Hematopoietic multipotent progenitor cell (in vitro differentiated cells): ENCODE measurements around the gene NFE2. TPM values are rescaled to one million over a fixed set of nuclear protein-coding genes. Genes with fewer than 3 reads are reported as not detected.
"Not testable (repeated sequence)": the region's sequence is repeated elsewhere in the genome, so short reads cannot be mapped to it uniquely, and the experiment has no call there.

Source experiments
- DNase-seq, 3 donors: peaks; one replicate each; pipeline ENCODE4 v3.0.0-alpha.2; 2011 to 2015; ENCODE audit warnings: low read depth in 2 of 3, low spot score in 2 of 3
- total RNA-seq: library from RNA; depleted of rRNA; stranded (reverse); fragments of >200 nt; gene quantifications from one replicate; pipeline ENCODE4 v1.2.3, GENCODE V29; 2012

NFE2 gene
- total RNA-seq = 318 TPM

GRCh38 chr12:54300732-54301427 is at the start of gene NFE2:
TSS of gene NFE2 (minus strand) at chr12:54301015. CDS start at chr12:54295248, 5,767 bp downstream.
- peak in 2 of 3 donors; percentile 56 to 72 for DNase-seq

- no peak for DNase-seq
Measured at GRCh38 chr12:54349679-54350078, 48.9 kb upstream of the NFE2 start.

DNA sequence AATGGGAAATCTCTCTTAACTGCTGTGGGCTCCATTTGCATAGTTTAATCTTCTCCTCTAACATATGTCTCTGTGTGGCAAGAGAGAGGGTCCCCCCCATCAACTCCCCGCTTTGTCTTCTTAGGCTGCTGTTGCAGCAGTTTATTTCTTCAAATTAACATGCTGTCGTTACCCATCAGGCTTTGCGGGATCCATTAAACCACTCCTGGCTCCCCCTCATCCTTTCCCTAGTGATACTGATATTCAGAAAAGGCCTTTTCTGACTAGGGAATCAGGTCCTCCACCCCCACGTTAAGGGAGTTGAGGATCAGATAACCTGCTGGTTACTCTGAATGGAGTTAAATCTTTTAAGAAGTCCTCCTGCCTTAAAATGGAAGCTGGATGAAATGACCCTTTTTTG is 48.2 kb upstream of the NFE2 start:
- DNase-seq = no peak

DNA sequence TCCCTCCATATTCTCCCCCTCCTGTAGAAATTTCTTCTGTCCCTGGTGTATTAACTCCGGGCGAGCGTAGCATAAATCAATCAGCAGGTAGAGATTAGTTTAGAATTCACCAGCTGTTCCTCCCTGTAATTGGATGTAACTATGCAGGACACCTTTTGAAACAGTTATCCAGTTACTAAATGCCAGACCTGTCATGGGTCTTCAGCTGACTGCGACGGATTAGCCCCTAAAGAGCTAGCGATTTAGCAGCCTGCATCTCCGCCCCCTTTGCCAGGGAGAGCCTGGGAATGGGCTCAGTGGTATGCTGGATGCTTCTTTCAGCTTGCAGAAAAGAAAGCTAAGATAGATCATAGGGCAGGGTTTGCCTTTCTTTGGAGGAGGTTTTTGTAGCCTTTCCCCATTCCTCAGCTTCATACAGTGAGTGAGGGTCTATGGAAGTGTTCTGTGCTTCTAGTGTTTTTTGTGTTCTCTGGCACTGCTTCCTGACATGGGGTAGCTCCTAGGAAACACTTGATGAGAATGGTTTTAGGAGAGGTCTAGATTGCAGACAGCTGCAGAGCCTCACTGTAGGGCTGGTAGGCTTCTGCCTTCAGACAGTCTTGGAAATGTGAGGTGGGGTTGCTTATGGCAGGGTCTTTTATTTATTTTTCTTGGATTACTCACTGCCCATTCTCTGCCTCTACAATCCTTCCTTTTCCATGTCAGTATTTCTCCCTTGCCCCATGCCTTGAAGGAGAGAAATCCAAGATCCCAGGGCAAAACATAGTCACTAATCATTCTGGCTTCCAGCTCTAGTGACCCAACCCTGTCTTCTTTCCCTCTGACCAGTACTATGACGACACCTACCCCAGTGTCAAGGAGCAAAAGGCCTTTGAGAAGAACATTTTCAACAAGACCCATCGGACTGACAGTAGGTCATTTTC is 40.8 kb upstream of the NFE2 start:
- no peak for DNase-seq

DNA sequence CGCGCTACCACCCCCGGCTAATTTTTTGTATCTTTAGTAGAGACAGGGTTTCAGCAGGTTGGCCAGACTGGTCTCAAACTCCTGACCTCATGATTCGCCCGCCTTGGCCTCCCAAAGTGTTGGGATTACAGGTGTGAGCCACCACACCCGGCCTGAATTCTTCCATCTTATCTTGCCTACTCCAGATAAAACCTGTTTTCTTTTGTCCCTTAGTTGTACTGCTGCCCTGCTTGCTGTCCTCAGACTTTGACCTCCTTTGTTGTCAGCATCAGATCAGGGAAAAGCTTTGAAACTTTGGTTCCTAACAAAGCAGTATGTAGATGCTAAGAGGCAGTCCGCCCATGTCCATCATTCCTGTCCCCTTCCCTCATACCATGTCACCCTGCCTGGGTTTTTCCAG is 40.0 kb upstream of the NFE2 start:
- DNase-seq = no peak

DNA sequence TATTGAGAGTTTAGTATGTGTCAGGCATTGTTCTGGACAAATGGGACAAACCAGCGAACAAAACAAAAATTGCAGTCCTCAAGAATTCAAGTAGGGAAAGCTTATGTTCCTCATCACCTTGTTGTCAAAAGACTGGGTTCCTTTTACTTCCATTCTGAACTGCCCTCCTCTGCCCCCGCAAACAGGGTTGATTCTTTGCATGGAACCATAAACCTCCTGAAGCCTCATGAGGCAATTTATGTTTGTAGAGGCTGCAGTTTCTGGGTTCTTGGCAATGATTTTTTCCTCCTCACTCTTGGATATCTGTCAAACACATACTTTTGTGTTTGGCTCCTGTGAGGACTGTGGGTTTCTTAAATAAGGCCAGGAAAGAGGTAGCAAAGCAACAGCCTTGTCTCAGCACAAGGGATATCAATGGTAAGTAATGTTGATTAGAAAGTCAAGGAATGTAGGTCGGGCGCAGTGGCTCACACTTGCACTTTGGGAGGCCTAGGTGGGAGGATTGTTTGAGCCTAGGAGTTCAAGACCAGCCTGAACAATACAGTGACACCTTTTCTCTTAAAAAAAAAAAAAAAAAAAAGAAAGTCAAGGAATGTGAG is 38.0 kb upstream of the NFE2 start:
- DNase-seq = no peak

DNA sequence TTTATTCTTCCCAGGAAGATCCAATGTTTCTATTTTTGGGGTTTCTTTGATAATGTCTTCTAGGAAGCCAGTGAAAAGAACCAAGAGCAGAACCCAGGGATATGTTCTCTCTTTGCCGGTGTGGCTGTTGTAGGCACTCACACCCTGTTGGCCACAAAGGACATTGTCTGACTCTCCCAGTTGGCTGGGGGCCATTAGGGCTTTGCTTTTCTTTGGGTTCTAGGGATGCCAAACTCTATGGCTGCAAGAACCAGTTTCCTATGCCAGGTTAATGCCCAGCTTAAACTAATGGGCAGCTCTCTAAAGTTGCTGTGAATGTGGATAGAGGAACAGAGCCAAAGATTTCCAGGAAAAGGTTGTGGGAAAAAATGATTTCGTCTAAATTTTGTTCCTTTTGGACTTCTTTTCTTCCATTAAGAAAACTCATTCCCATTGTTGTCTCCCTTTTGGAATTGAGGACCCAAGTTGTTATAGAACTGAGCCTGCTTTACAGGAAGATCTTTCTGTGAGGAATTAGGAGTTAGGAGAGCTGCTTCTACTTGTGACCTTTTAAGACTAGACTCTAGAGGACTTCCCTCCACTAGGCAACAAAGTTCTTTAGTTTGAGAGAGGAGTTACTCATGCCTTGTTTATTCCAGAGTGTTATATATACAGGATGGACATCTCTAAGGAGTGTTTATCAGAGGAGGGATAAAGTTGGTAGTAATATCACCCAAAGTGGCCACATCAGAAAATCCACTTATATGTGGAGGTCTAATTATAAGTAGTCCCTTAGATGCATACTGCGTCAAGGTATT is 37.2 kb upstream of the NFE2 start:
- no peak for DNase-seq

DNA sequence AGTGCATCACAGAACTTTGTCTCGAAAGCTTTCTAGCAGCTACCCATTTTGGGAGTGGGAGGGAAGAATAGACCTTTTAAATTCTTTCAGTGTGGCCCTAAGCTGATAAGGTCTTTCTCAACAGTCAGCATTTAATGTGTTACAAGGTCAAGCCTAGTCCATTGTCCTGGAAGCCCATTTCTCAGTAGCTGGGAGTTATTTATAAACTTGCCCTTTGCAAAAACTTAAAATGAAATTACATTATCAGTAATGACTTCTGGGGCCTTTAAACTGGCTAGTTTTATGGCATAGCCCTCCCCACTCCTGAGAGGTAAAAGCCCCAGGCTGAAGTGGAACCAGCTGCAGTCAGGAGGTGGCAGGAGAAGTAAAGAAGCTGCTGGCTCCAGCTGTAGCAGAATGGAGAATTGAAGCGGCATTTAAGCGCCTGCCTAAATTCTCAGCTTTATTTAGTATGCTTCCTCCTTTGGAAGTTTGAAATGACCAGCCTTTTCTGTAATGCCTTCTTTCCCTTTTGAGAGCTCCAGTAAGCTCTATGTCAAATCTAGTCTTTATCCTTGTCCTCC is 36.5 kb upstream of the NFE2 start:
- peak in 1 of 3 donors; percentile 63 for DNase-seq

GRCh38 chr12:54333420-54334034 is 32.7 kb upstream of the NFE2 start:
- DNase-seq = no peak

DNA sequence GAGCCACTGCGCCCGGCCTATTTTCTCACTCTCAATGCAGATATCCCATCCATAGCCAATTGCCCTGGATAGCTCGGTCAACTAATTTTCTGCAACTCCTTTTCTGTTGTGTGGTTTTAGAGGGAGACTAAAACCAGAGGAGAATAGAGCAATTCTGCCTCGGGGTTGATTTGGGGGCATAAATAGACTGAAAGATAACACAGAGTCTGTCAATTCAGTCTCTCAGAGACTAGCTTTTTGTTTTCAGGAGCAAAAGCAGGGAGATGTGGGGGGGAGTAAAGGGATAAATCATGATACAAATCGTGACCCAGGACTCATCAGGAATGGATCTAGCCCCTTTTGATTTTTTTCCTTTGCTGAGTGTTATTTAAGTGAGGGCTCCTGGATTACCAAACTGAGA is 30.6 kb upstream of the NFE2 start:
- no peak for DNase-seq

DNA sequence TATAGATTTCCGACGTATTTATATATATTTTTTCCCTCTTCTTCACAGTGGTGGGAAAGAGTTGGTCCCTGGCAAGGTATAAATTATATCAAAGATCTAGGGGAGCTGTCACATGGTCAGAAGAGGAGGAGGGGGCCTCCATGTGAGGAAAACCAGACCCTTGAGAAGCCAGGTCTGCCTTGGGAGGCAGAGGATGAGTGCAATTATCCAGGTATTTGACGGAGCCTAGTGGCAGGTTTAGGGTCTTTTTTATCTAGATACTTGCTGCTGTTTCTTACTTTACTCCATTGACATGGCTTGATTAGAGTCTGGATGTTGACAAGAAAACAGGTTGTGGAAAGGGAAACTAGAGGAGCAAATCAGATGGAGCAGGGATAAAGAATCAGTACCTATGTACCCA is 29.6 kb upstream of the NFE2 start:
- no peak for DNase-seq

DNA sequence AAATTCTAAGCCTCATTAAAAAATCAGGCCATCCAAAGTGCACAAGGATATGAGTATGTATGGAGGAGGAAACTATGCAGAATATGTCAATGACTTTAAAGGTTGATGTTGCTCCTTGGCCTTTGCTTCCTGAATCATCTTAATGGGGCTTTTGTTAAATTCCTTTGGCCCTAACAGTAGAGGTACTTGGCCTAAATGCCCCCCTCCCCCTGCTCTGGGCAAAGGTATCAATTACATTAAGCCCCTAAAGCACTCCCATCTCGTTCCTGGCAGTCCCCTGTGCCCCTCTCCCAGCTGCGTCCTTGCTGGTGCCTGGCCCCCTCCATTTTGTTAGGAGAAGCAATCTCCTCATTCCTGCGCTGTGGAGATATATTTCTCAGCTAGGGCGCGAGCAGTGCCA is 28.9 kb upstream of the NFE2 start:
- no peak for DNase-seq

DNA sequence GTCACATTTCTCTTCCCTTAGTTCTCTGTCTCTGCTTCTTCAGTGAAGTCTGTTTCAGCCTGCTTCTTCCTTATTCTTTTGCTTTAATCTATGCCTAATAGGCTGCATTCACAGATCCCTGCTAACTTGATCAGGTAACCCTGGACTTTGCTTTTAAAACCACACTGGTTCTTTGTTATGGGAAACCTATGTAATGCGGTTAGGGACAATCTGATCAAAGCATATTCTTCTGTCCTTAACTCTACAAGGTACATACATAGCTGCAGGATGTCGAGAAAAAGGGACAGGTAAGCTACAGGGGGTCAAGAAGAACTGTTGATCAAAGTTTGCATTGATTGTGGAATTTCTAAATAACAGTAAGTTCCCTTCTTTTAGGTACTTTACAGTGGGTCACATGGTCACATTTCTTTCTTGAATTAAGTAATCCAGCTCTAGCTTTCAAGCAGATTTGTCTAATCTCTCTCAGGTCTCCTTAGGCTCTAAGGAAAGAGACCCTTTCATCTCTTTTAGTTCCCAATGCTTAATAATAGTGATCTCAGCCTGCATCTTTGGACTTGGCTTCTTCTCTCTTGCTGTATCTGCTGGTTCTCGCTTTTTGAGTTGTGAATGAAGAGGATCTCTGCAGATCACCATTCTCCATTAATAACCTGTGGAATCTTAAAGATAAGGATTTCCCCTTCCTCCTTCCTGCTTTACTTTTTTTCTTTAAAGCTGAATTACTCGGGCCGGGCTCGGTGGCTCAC is 28.0 kb upstream of the NFE2 start:
- DNase-seq = no peak

- DNase-seq = not testable (repeated sequence)
Measured at GRCh38 chr12:54325442-54326109, 24.8 kb upstream of the NFE2 start.

DNA sequence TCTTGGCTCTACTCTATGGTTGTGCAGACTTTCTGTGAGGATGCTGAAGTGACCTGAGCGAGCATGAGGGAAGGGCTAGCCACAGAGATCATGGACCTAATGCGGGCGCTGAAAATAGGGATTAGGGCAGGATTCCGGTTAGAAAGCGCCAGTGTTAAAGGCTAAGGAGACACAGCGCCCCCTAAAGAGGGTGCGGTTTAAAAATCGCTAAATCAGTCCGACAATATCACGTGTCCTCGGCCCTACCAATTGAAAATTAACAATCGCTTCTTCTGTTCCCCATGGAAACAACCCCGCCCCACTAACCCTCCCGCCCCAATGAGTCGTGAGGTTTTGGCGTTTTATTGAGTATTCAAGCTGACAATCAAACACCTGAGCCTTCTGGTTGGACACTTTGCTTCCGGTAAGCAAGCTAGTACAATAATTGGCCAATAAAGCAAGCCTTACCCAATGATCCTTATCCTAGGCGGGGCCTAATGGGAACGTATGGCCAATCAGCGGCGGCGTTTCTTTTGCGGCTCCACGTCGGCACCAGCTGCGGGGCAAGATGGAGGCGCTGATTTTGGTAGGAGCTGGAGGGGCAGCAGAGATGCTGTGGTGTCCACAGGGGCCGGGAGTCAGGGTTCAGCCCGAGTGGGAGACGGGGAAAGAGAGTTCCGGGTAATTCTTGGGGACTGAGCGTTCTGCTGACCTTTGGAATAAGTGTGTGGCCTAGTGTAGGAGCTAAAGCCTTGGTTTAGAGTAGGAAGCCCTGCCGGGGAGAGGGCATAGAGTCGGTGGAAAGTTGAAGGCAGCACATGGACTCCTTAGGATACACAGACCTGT is 24.0 kb upstream of the NFE2 start, which contains the start of gene COPZ1:
Gene COPZ1, plus strand, starts transcription at position 515 of the 825 bp plus-strand sequence. Its CDS starts 33 bp downstream, at position 548.
- DNase-seq = peak; percentile 85 to 100 (median 98)

DNA sequence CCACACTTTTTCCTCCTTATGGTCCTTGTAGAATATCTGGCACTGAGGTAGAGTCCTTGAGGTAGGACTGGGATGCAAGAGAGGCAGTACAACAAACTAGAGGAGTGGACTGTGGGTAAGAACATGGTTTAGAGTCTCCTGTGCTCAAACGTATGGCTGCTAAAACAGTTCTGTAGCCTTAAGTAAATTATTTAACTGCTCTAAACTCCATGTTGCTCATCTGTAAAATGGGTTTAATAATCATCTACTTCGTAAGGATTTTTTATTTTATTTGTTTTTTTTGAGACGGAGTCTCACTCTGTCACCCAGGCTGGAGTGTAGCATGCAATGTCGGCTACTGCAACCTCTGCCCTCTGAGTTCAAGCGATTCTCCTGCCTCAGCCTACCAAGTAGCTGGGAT is 20.5 kb upstream of the NFE2 start:
- no peak for DNase-seq

DNA sequence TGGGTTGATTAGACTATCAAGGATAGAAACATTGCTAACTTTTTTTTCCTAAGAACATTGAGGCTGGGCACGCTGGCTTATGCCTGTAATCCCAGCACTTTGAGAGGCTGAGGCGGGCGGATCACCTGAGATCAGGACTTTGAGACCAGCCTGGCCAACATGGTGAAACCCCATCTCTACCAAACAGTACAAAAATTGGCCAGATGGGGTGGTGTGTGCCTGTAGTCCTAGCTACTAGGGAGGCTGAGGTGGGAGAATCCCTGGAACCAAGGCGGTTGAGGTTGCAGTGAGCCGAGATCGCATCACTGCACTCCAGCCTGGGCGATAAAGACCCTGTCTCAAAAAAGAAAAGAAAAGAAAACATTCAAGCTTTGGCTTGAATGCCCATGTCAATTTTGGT is 11.5 kb upstream of the NFE2 start:
- not testable (repeated sequence) for DNase-seq

DNA sequence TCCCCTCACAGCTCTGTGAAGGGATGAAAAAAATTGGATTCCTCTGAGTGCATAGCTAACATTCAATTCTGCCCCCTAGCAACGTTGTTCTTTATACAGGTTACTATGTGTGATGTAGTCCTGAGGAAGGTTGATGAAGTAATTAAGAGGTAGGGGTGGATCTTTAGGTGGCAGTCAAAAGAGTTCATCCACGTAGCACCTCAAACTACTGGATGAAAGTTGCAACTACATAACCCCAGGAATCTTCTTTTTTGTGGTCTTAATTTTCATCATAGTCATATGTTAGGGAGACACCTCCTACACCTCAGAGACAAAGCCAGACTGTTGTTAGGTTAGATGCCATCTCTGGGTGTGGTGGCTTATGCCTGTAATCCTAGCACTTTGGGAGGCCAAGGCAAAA is 10.2 kb upstream of the NFE2 start:
- peak in 2 of 3 donors; percentile 30 to 50 for DNase-seq
